Activated CD4-positive, alpha-beta T cell treated with anti-CD3 and anti-CD28 coated beads for 24 hours (primary cell): ENCODE data around the gene SYCN.

Experiments used
- DNase-seq, 2 donors: peaks; one replicate each; pipeline ENCODE4 v3.0.0-alpha.2; 2020; ENCODE audit warnings: low read depth in 2 of 2

SYCN gene

GRCh38 chr19:39155741-39156140, 48.3 kb downstream of the SYCN start:
- no peak for DNase-seq

DNA sequence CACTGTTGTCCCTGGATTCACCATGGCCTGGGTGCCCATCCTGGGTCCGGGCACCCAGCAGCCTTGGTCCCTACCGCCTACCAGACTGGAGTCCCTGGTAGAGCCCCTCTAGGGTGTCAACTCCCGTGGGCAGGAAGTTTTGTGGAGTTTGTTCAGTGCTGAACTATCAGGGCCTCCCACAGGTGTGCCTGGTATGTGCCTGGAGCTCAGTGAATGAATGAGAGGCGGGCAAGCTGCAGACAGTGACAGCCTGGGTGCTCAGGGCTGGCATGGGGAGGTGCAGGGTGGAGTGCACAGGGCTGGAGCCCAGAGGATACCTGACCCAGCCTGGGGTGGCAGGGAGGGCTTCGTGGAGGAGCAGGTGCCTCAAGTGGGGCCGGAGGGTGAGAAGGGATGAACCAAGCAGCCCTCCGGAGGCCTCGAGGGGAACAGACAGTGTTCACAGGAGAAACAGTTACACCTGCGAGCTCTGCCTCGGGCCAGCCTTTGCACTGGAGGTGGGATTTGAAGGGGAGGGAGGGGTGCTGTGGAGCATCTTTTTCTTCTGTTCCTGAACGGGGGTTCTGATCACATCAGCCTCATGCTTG, 48.9 kb downstream of the SYCN start:
- DNase-seq: no peak

DNA sequence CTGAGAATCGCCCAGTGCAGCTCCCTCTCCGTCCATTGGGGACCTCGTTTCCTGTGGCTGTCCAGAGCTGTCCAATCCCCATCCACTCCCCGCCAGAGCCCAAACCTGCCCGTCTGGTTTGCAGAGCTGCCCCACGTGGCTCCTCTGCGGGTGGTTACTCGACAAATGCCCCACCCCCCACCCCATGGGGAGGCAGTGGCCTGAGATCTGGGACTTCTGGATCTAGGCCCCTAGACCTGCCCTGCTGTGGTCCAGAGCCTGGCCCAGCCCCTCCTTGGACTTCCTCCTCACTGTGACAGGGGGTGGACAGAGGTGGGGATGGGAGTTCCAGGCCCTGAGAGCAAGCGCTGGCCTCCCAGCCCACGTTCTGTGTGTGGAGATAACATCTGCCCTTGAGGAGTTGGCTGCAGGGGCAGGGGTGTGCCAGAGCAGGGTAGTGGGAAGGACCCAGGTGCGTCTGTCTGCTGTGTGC, 49.4 kb downstream of the SYCN start:
- DNase-seq: no peak

DNA sequence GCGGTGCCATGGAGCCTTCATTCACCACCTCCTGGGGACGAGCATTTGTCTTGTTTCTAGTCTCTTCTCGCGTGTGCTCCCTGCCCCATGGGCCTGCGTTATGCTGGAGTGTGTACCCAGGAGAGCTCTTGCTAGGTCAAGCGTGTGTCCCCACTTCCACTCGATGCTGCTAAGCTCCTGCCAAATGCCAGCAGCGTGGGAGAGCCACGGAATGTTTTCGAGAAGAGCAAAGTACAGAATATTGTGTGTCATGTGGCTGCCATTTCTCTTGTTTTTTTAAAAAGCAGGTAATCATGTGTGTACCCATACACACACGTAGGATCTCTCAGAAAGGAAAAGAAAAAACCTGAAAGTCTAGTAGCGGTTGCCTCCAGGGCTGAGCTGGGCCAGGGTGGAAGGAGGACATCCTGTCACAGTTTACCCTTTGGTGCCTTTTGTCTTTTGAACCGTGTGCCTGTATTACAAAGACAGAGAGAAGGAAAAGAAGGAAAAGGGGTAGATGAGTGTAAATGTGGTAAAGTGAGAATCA, 49.9 kb downstream of the SYCN start:
- no peak for DNase-seq
